Activated T-cell treated with anti-CD3 and anti-CD28 coated beads for 48 hours (primary cell): ENCODE results near the gene ATP6AP1.

Experiments used
- DNase-seq: peaks from one replicate; pipeline ENCODE4 v3.0.0-alpha.2; 2020; ENCODE audit warnings: low read depth

ATP6AP1 gene

GRCh38 chrX:154430916-154431315 is 2.4 kb downstream of the ATP6AP1 start:
- no peak for DNase-seq

GRCh38 chrX:154431341-154431740 is 2.9 kb downstream of the ATP6AP1 start:
- no peak for DNase-seq

GRCh38 chrX:154432210-154432609 is 3.7 kb downstream of the ATP6AP1 start:
- DNase-seq: no peak

GRCh38 chrX:154433605-154434004 is 5.1 kb downstream of the ATP6AP1 start:
- no peak for DNase-seq

GRCh38 chrX:154434394-154435168 is 6.1 kb downstream of the ATP6AP1 start:
- no peak for DNase-seq

- DNase-seq: no peak
These were observed 6.8 kb downstream of the ATP6AP1 start for GRCh38 chrX:154435171-154435733.

GRCh38 chrX:154436374-154436982 is 8.0 kb downstream of the ATP6AP1 start:
- peak; percentile 50 for DNase-seq

GRCh38 chrX:154436983-154437752 is 8.7 kb downstream of the ATP6AP1 start, which contains the start of gene GDI1:
Gene GDI1, plus strand, starts transcription at chrX:154437154. Its CDS starts 101 bp downstream, at chrX:154437255.
- peak; percentile 43 for DNase-seq

GRCh38 chrX:154437971-154438893 is 9.8 kb downstream of the ATP6AP1 start:
- DNase-seq: no peak

GRCh38 chrX:154439841-154440240 is 11.4 kb downstream of the ATP6AP1 start:
- DNase-seq: no peak

GRCh38 chrX:154440623-154441357 is 12.3 kb downstream of the ATP6AP1 start:
- DNase-seq: no peak

- DNase-seq: no peak
These were observed 13.1 kb downstream of the ATP6AP1 start for GRCh38 chrX:154441564-154441963.

GRCh38 chrX:154441984-154442707 is 13.7 kb downstream of the ATP6AP1 start:
- DNase-seq: no peak

GRCh38 chrX:154443479-154443910 is 15.0 kb downstream of the ATP6AP1 start:
- no peak for DNase-seq

- DNase-seq: peak; percentile 69
These were observed 15.7 kb downstream of the ATP6AP1 start, which contains the start of gene FAM50A for GRCh38 chrX:154443992-154444754. Gene FAM50A, plus strand, starts transcription at chrX:154444141. Its CDS starts 95 bp downstream, at chrX:154444236.

- DNase-seq: no peak
These were observed 16.3 kb downstream of the ATP6AP1 start for GRCh38 chrX:154444755-154445246.

- no peak for DNase-seq
These were observed 17.3 kb downstream of the ATP6AP1 start for GRCh38 chrX:154445776-154446175.

GRCh38 chrX:154446430-154446829 is 18.0 kb downstream of the ATP6AP1 start:
- DNase-seq: no peak

- DNase-seq: no peak
These were observed 20.0 kb downstream of the ATP6AP1 start for GRCh38 chrX:154448484-154448883.
